Uterus (tissue), 2 donors: ENCODE data around the gene CYB561.

ENCODE experiments used
- CTCF ChIP-seq, 4 experiments: fragments of 200-600 bp in 2 of 4; fragments of 450-650 bp in 2 of 4; sonication (generic) in 2 of 4; IDR thresholded peaks; one replicate each; pipeline ENCODE4 v1.5.1; 2016 to 2019; ENCODE audit warnings: antibody characterized with exemption in 4 of 4, mild to moderate bottlenecking in 2 of 4, moderate library complexity in 1 of 4
- POLR2A ChIP-seq, 2 donors: fragments of 450-650 bp; IDR thresholded peaks; one replicate each; pipeline ENCODE4 v1.6.1; 2016; ENCODE audit warnings: antibody characterized with exemption in 2 of 2, mild to moderate bottlenecking in 1 of 2, moderate library complexity in 1 of 2

DNA sequence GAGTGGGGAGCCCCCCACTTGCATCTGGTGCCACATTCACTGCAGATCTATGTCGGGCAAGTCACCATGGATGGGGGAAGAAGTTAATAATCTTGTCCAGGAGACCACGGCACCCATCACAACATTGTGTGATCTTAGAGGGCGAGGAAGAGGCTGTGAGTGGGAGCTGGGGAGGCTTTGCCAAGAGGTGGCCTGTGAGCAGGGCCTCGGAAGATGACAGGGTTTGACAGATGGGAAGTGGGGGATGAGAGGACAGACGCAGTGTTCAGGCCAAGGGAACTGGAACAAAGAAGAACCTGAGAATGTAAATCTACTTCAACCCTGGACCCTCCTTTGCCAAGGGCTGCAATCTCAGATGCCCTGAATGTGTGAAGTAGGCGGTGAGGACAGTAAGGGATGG lies 43.2 kb upstream of the CYB561 start:
- no peak for TF ChIP-seq CTCF (IDR thresholded peaks at IDR 0.05)
- no peak for TF ChIP-seq POLR2A (IDR thresholded peaks at IDR 0.05)
